Endothelial cell of umbilical vein (primary cell): Measurements from ENCODE around the gene SLC30A1. TPM values are rescaled to one million over a fixed set of nuclear protein-coding genes. Genes with fewer than 3 reads are reported as not detected.

Source experiments
- BruUV-seq: library from RNA; stranded (reverse); fragments of 400-500 nt; replicated peaks from 2 replicates; lab custom pipeline; 2021; lab: Mats Ljungman, UMichigan
- CTCF ChIA-PET: fragments of 300-600, 350-600 bp; sonication (Branson Sonifier 250); formaldehyde crosslinking; loops from one replicate; lab custom pipeline; 2021; ENCODE audit warnings: antibody characterized with exemption, inconsistent platforms; lab: Charles Lee
- POLR2A ChIA-PET: fragments of 300-600, 350-600 bp; sonication (Branson Sonifier 250); formaldehyde crosslinking; loops from one replicate; lab custom pipeline; 2021; ENCODE audit warnings: antibody characterized with exemption, inconsistent platforms; lab: Charles Lee
- DNase-seq: peaks from one replicate; pipeline ENCODE4 v3.0.0-alpha.2; 2011; ENCODE audit warnings: low read depth, low spot score
- FAIRE-seq: peaks from 2 replicates; lab custom pipeline; 2011; peaks lifted over from hg19 to GRCh38; lab: Jason Lieb, UNC
- H2AFZ ChIP-seq: 2 replicates; pipeline ENCODE4 v1.6.0; 2012; ENCODE audit warnings: low read depth, low read length, control low read depth, inconsistent platforms
- H3K27ac ChIP-seq: 2 replicates; pipeline ENCODE4 v1.5.1; 2011; ENCODE audit warnings: low read depth, mild to moderate bottlenecking, control low read depth, low read length, moderate library complexity; ENCODE audit not compliant: insufficient read depth
- H3K27me3 ChIP-seq, 2 experiments: 2 replicates each; pipeline versions ENCODE4 v1.6.0 to v1.6.1; 2011; ENCODE audit warnings: low read length in 2 of 2, mixed read lengths in 1 of 2; ENCODE audit not compliant: control insufficient read depth in 2 of 2, insufficient read depth in 2 of 2
- H3K36me3 ChIP-seq, 2 experiments: 2 replicates in 1 of 2; 3 replicates in 1 of 2; pipeline ENCODE4 v1.5.1; 2011; ENCODE audit warnings: low read length in 2 of 2, mild to moderate bottlenecking in 1 of 2, moderate library complexity in 1 of 2; ENCODE audit not compliant: control insufficient read depth in 2 of 2, insufficient read depth in 2 of 2; ENCODE audit errors: extremely low read depth in 1 of 2
- H3K4me1 ChIP-seq: 3 replicates; pipeline ENCODE4 v1.5.1; 2011; ENCODE audit warnings: mild to moderate bottlenecking, low read length; ENCODE audit not compliant: control insufficient read depth, insufficient read depth; ENCODE audit errors: extremely low read depth
- H3K4me2 ChIP-seq: 2 replicates; pipeline ENCODE4 v1.6.1; 2011; ENCODE audit warnings: low read length, control low read depth, mixed read lengths; ENCODE audit not compliant: insufficient read depth
- H3K4me3 ChIP-seq, 3 experiments: fragments of 200-600 bp in 1 of 3; sonication (generic), shearing (Covaris generic) in 1 of 3; replicated peaks in 1 of 3; 2 replicates each; pipeline ENCODE4 v1.5.1; 2011 to 2016; ENCODE audit warnings: control low read depth in 3 of 3, low read length in 3 of 3, mild to moderate bottlenecking in 2 of 3, inconsistent platforms in 1 of 3, low read depth in 1 of 3, moderate library complexity in 1 of 3; ENCODE audit not compliant: insufficient read depth in 1 of 3
- H3K79me2 ChIP-seq: 2 replicates; pipeline ENCODE4 v1.6.0; 2012; ENCODE audit warnings: low read length, inconsistent platforms; ENCODE audit not compliant: control insufficient read depth, insufficient read depth
- H3K9ac ChIP-seq: replicated peaks from 2 replicates; pipeline ENCODE3; 2011; ENCODE audit warnings: low read length, control low read depth; ENCODE audit not compliant: insufficient read depth; ENCODE audit errors: extremely low read depth
- H3K9me1 ChIP-seq: replicated peaks from 3 replicates; pipeline ENCODE4 v1.6.0; 2011; ENCODE audit warnings: mild to moderate bottlenecking, low read length; ENCODE audit not compliant: control insufficient read depth, insufficient read depth; ENCODE audit errors: extremely low read depth
- H3K9me3 ChIP-seq: replicated peaks from 2 replicates; pipeline ENCODE4 v1.5.1; 2012; ENCODE audit warnings: low read length, inconsistent platforms; ENCODE audit not compliant: control insufficient read depth, insufficient read depth
- H4K20me1 ChIP-seq: replicated peaks from 2 replicates; pipeline ENCODE3; 2011; ENCODE audit warnings: mild to moderate bottlenecking, low read length; ENCODE audit not compliant: control insufficient read depth, insufficient read depth; ENCODE audit errors: extremely low read depth
- EZH2 ChIP-seq: IDR thresholded peaks from 2 replicates; pipeline ENCODE4 v1.6.1; 2012; ENCODE audit warnings: borderline replicate concordance, low read depth, mild to moderate bottlenecking, moderate library complexity, low read length, inconsistent platforms; ENCODE audit not compliant: severe bottlenecking
- FOS ChIP-seq: IDR thresholded peaks from 2 replicates; pipeline ENCODE4 v1.6.1; 2011; ENCODE audit warnings: mild to moderate bottlenecking, low read length, moderate library complexity, borderline replicate concordance; ENCODE audit not compliant: insufficient read depth
- GATA2 ChIP-seq: IDR thresholded peaks from 2 replicates; pipeline ENCODE4 v1.7.0; 2011; ENCODE audit warnings: low read depth, mild to moderate bottlenecking, moderate library complexity, mixed read lengths, low read length; ENCODE audit not compliant: insufficient read length, insufficient read depth
- JUN ChIP-seq: IDR thresholded peaks from 2 replicates; pipeline ENCODE4 v1.6.1; 2011; ENCODE audit warnings: borderline replicate concordance, low read depth; ENCODE audit not compliant: insufficient read length, insufficient read depth
- MYC ChIP-seq: IDR thresholded peaks from one replicate; pipeline ENCODE4 v1.6.1; 2011; ENCODE audit warnings: mild to moderate bottlenecking, low read depth, low read length
- POLR2A ChIP-seq: IDR thresholded peaks from 2 replicates; pipeline ENCODE4 v1.6.1; 2012; ENCODE audit warnings: low read depth, mild to moderate bottlenecking, control low read depth, low read length
- POLR2AphosphoS5 ChIP-seq: IDR thresholded peaks from 2 replicates; pipeline ENCODE4 v1.6.1; 2012; ENCODE audit warnings: low read depth, mild to moderate bottlenecking, control low read depth, low read length, moderate library complexity; ENCODE audit not compliant: insufficient read depth
- dilution Hi-C: fragments of 300-500 bp; cut with MboI; formaldehyde crosslinking; loops from one replicate; pipeline ENCODE4 v1.15.0; 2019; ENCODE audit warnings: low sequenced_read_pairs; ENCODE audit not compliant: extremely low pct_ligation_motif_present
- intact Hi-C: fragments of 100-400 bp; cut with micrococcal nuclease; formaldehyde crosslinking; loops from one replicate; pipeline ENCODE4 v1.10.0; 2022
- polyA plus RNA-seq, 4 experiments: library from polyadenylated mRNA; depleted of rRNA in 3 of 4; stranded (reverse) in 3 of 4; unstranded in 1 of 4; fragments of >200 nt; gene quantifications; 2 replicates each; pipeline versions ENCODE4 v1.2.1 to v1.2.3, GENCODE V29; 2011 to 2012; ENCODE audit warnings: missing spikeins in 1 of 4
- total RNA-seq: library from RNA; stranded (reverse); gene quantifications from 2 replicates; pipeline ENCODE4 v1.2.3, GENCODE V29; 2021
- TF ChIP-seq, protein P1 (sequence below), 2 donors: IDR thresholded peaks; 1 replicate in 1 of 2; 2 replicates in 1 of 2; pipeline ENCODE4 v1.5.1; 2011; ENCODE audit warnings: low read length in 2 of 2, mild to moderate bottlenecking in 2 of 2, moderate library complexity in 2 of 2, control low read depth in 1 of 2, inconsistent platforms in 1 of 2, low read depth in 1 of 2; ENCODE audit not compliant: insufficient read depth in 1 of 2; ENCODE audit errors: extremely low read depth in 1 of 2
- TF ChIP-seq, protein P2 (sequence below): IDR thresholded peaks from 2 replicates; pipeline ENCODE4 v1.6.1; 2011; ENCODE audit not compliant: insufficient read depth, insufficient read length

Gene SLC30A1
- total and polyA plus RNA-seq, 2 donors (not counting 3 experiments of a cell fraction or from before 2014, with no cell fraction given) = 5.5 to 21.5 TPM

DNA sequence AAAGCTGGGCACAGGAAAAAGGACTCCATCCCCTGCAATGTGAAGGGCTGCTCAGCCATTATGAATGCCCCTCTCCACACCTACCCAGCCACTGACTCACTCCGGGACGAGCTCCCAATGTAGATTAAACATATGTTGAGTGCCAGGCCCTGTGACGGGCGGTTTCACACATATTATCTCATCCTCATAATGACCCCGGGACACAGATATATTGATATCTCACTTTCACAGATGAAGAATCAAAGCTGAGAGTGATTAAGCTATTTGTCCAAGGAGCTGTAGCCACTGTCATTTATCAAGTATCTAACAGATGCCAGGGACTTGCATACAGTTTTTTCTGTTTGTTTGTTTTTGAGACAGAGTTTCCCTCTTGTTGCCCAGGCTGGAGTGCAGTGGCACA, 35.0 kb upstream of the SLC30A1 start:
- no peaks in the 10 kb centered on the region for H3K36me3 ChIP-seq
- ChIA-PET CTCF (interaction anchor here (1.2 to 1.4 kb wide), 2 partner anchors 11 to 19 kb away, joined by 3 to 5 read pairs; no protein-coding TSS in a partner anchor), POLR2A (no interaction called here)
- FAIRE-seq (no peak), DNase-seq (no peak)
- dilution Hi-C loops = no loop called here
- H3K79me2 ChIP-seq = no peaks in the 10 kb centered on the region
- H3K27me3 ChIP-seq = no peaks in the 10 kb centered on the region
- no TSS peak for BruUV-seq
- H2AFZ ChIP-seq = no peak overlapping the region
- no peak for TF ChIP-seq MYC
- no peaks in the 10 kb centered on the region for H3K9me1 ChIP-seq
- intact Hi-C loops = no loop called here
- no peak overlapping the region for H3K4me2 ChIP-seq
- no peaks in the 10 kb centered on the region for H4K20me1 ChIP-seq
- H3K27ac ChIP-seq = no peak overlapping the region
- H3K4me1 ChIP-seq = peaks cover 5% of the 10 kb centered on the region
- no peak overlapping the region for H3K9ac ChIP-seq
- H3K9me3 ChIP-seq = no peaks in the 10 kb centered on the region
- H3K4me3 ChIP-seq = no peak overlapping the region

DNA sequence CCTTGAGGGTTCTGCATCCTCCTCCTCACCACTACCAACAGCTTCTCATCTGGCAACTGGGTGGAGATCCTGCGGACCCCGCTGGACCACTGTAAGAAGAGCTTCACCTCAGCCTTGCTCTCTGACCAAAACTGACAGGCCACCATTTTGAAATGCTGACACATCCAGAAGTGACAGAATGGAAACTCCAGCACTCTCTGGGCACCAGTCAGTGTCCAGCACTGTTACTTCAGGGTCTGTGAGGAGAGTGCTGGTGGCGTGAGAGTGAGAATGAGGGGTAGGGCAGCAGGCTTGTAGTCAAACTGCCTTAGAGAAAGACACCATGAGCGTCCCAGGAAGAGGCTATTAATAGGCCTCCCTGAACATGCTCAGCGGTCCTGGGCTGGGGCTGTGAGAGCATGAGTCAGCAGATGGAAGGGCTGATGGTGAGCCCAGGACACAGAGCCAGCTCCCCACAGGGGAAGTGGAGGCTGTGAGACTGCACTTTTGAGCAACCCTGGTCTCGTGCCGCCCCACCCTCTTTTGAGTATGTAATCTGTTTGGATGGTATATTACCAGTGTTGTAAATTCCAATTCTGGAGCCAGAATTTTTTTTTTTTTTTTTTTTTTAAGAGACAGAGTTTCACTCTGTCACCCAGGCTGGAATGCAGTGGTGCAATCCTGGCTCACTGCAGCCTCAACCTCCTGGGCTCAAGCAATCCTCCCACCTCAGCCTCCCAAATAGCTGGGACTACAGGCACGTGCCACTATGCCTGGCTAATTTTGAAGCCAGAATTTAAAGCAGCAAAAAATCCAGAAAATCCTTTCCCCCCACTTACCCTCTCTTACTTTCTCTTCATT, 34.4 kb upstream of the SLC30A1 start:
- TF ChIP-seq, protein P1, sequence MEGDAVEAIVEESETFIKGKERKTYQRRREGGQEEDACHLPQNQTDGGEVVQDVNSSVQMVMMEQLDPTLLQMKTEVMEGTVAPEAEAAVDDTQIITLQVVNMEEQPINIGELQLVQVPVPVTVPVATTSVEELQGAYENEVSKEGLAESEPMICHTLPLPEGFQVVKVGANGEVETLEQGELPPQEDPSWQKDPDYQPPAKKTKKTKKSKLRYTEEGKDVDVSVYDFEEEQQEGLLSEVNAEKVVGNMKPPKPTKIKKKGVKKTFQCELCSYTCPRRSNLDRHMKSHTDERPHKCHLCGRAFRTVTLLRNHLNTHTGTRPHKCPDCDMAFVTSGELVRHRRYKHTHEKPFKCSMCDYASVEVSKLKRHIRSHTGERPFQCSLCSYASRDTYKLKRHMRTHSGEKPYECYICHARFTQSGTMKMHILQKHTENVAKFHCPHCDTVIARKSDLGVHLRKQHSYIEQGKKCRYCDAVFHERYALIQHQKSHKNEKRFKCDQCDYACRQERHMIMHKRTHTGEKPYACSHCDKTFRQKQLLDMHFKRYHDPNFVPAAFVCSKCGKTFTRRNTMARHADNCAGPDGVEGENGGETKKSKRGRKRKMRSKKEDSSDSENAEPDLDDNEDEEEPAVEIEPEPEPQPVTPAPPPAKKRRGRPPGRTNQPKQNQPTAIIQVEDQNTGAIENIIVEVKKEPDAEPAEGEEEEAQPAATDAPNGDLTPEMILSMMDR (IDR thresholded peaks at IDR 0.05; ENCODE audit: extremely low read depth in 1 of 2, insufficient read depth in 1 of 2, low read depth in 1 of 2, low read length in 2 of 2) = no peak
- TF ChIP-seq GATA2 (no peak), POLR2A (no peak), EZH2 (no peak), FOS (no peak), JUN (no peak), MYC (no peak), POLR2AphosphoS5 (no peak)
- TF ChIP-seq, protein P2, sequence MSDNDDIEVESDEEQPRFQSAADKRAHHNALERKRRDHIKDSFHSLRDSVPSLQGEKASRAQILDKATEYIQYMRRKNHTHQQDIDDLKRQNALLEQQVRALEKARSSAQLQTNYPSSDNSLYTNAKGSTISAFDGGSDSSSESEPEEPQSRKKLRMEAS = no peak
- Histone ChIP-seq H3K27me3 (no peaks in the 10 kb centered on the region), H4K20me1 (no peaks in the 10 kb centered on the region), H3K9me3 (no peaks in the 10 kb centered on the region), H3K79me2 (no peaks in the 10 kb centered on the region), H3K9me1 (no peaks in the 10 kb centered on the region), H3K27ac (no peak overlapping the region), H3K36me3 (no peaks in the 10 kb centered on the region), H3K4me1 (peaks cover 5% of the 10 kb centered on the region), H3K4me3 (no peak overlapping the region), H2AFZ (peak overlapping the region; percentile 44), H3K9ac (no peak overlapping the region), H3K4me2 (no peak overlapping the region)
- DNase-seq = no peak
- BruUV-seq = no TSS peak
- ChIA-PET POLR2A (interaction anchor here (0.7 kb wide), 1 partner anchor 34 kb away, joined by 4 read pairs; the partner anchor contains the start of gene SLC30A1), CTCF (interaction anchor here (1.2 to 2.2 kb wide), 2 partner anchors 12 to 20 kb away, joined by 3 to 6 read pairs; no protein-coding TSS in a partner anchor)
- peak; percentile 26 for FAIRE-seq
- dilution Hi-C loops (no loop called here), intact Hi-C loops (no loop called here)
